ENCODE data around the gene SPRN. TPM values are rescaled to one million over a fixed set of nuclear protein-coding genes. Genes with fewer than 3 reads are reported as not detected.

SPRN gene
- total RNA-seq, 1 donor from 2014 or later: 4.0 TPM

DNA sequence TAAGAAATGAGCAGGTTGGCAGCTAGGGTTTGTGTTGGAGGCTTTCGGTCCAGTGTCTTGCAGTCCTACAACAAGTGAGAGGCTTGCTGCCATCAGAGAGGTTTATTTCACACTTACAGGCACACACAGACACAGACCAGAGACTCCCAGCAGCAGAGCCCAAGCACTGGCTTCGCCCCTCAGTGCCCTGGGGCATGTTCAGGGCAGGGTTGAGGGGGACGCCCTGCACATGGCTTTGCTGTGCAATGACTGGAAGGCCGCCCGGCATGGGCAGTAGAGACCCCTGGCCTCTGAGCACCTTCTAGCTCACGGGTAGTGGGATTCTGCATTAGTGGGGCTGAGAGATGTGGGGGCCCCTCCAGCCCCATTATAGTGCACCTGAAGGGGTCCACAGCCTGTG lies 3.8 kb downstream of the SPRN start:
- H3K9me3 Mint-ChIP-seq (ENCODE audit: unreplicated experiment): peaks cover 3% of the 10 kb centered on the region
- Histone ChIP-seq H3K4me2 (ENCODE audit: low read length) (no peak overlapping the region), H2AFZ (ENCODE audit: low read depth, low read length) (no peak overlapping the region), H3K9me3 (ENCODE audit: insufficient read depth, low read depth, low read length) (no peaks in the 10 kb centered on the region), H3K4me3 (ENCODE audit: insufficient read depth, low read depth, low read length) (no peak overlapping the region), H3K79me2 (ENCODE audit: insufficient read depth, low read length) (peaks cover 5% of the 10 kb centered on the region), H3K9ac (ENCODE audit: low read length) (no peak overlapping the region), H3K27ac (ENCODE audit: low read depth, low read length) (no peak overlapping the region), H3K36me3 (ENCODE audit: insufficient read depth, low read length) (peaks cover 3% of the 10 kb centered on the region), H3K4me1 (ENCODE audit: insufficient read depth, low read length) (no peaks in the 10 kb centered on the region), H3K27me3 (ENCODE audit: insufficient read depth, low read length) (no peaks in the 10 kb centered on the region), H4K20me1 (ENCODE audit: insufficient read depth, low read length) (peaks cover 48% of the 10 kb centered on the region)
- DNase-seq (ENCODE audit: low read depth) (no peak), FAIRE-seq (no peak)
- H3K27me3 Mint-ChIP-seq (ENCODE audit: low read depth, unreplicated experiment): no peaks in the 10 kb centered on the region
- no peaks in the 10 kb centered on the region for H3K4me1 Mint-ChIP-seq (ENCODE audit: low read depth, unreplicated experiment)
- H3K27ac Mint-ChIP-seq (ENCODE audit: unreplicated experiment): no peak overlapping the region
- TF ChIP-seq, protein P1, sequence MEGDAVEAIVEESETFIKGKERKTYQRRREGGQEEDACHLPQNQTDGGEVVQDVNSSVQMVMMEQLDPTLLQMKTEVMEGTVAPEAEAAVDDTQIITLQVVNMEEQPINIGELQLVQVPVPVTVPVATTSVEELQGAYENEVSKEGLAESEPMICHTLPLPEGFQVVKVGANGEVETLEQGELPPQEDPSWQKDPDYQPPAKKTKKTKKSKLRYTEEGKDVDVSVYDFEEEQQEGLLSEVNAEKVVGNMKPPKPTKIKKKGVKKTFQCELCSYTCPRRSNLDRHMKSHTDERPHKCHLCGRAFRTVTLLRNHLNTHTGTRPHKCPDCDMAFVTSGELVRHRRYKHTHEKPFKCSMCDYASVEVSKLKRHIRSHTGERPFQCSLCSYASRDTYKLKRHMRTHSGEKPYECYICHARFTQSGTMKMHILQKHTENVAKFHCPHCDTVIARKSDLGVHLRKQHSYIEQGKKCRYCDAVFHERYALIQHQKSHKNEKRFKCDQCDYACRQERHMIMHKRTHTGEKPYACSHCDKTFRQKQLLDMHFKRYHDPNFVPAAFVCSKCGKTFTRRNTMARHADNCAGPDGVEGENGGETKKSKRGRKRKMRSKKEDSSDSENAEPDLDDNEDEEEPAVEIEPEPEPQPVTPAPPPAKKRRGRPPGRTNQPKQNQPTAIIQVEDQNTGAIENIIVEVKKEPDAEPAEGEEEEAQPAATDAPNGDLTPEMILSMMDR (IDR thresholded peaks at IDR 0.05; ENCODE audit: insufficient read depth, low read depth, low read length): no peak
- peaks cover 16% of the 10 kb centered on the region for H3K36me3 Mint-ChIP-seq (ENCODE audit: low read depth, unreplicated experiment)
- no peak overlapping the region for H3K4me3 Mint-ChIP-seq (ENCODE audit: unreplicated experiment)

DNA sequence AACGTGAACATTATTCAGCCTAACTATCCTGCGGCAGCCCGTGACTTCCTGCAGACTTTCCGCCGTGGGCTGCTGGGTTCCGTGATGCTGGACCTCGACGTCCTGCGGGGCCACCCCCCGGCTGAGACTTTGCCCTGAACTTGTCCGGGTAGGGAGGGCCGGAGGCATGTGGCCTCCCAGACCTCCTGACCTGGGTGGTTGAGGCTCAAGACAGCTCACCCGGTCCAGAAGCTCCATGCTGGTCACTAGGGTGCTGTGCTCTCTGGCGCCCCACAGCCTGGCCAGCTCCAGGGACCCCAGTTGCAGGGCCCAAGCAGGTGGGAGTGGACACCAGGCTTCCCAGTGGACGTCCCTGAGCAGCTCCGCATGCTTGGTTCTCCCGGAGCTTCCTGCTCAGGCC lies 4.4 kb downstream of the SPRN start:
- no peak overlapping the region for H3K9ac ChIP-seq (ENCODE audit: low read length)
- no peak overlapping the region for H3K4me3 ChIP-seq (ENCODE audit: insufficient read depth, low read depth, low read length)
- H3K36me3 Mint-ChIP-seq (ENCODE audit: low read depth, unreplicated experiment): peaks cover 22% of the 10 kb centered on the region
- H3K27ac Mint-ChIP-seq (ENCODE audit: unreplicated experiment): no peak overlapping the region
- no peak for DNase-seq (ENCODE audit: low read depth)
- H3K4me2 ChIP-seq (ENCODE audit: low read length): no peak overlapping the region
- peaks cover 7% of the 10 kb centered on the region for H3K9me3 Mint-ChIP-seq (ENCODE audit: unreplicated experiment)
- H3K4me3 Mint-ChIP-seq (ENCODE audit: unreplicated experiment): no peak overlapping the region
- H2AFZ ChIP-seq (ENCODE audit: low read depth, low read length): no peak overlapping the region
- H3K36me3 ChIP-seq (ENCODE audit: insufficient read depth, low read length): peaks cover 8% of the 10 kb centered on the region
- FAIRE-seq: no peak
- no peaks in the 10 kb centered on the region for H3K4me1 Mint-ChIP-seq (ENCODE audit: low read depth, unreplicated experiment)
- peaks cover 9% of the 10 kb centered on the region for H3K79me2 ChIP-seq (ENCODE audit: insufficient read depth, low read length)
- TF ChIP-seq, protein P1 (IDR thresholded peaks at IDR 0.05; ENCODE audit: insufficient read depth, low read depth, low read length): no peak
- TF ChIP-seq EZH2 (IDR thresholded peaks at IDR 0.05; ENCODE audit: insufficient read depth, low read length): no peak
- no peaks in the 10 kb centered on the region for H3K27me3 Mint-ChIP-seq (ENCODE audit: low read depth, unreplicated experiment)
- H3K9me3 ChIP-seq (ENCODE audit: insufficient read depth, low read depth, low read length): no peaks in the 10 kb centered on the region
- H3K27me3 ChIP-seq (ENCODE audit: insufficient read depth, low read length): no peaks in the 10 kb centered on the region
- peaks cover 53% of the 10 kb centered on the region for H4K20me1 ChIP-seq (ENCODE audit: insufficient read depth, low read length)
- no peak overlapping the region for H3K27ac ChIP-seq (ENCODE audit: low read depth, low read length)
- no peaks in the 10 kb centered on the region for H3K4me1 ChIP-seq (ENCODE audit: insufficient read depth, low read length)

DNA sequence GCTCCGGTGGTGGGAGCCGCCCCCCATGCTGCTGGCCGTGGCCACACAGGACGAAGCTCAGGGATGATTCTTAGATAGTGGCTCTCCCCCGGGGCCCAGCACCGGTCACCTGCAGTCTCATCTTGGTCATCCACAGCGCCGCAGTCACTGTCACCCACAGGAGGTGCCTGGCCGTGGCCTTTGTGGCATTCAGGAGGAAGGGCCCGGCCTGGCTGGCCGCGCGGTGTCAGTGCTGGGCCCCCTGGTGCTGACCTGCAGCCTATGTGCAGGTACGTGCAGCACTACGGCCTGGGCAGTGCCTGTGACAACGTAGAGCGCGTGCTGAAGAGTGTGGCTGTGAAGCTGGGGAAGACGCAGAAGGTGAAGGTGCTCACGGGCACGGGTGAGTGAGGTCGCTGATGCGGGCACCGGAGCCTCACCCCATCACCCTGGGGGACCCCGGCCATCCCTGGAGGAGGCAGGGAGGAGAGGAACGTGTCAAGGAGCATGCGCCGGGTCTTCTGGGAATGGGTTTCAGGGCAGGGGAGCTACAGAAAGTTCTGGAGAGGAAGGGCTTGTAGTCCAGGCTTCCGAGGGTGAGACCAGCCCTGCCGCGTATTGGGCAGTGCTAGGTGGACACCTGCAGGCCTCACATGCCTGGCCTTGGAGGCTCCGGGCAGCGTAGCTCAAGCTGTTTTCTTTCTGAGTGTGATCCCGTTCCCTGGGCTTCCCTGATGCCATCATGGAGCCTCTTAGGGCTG lies 5.0 kb downstream of the SPRN start:
- H3K79me2 ChIP-seq (ENCODE audit: insufficient read depth, low read length): peaks cover 9% of the 10 kb centered on the region
- peaks cover 24% of the 10 kb centered on the region for H3K36me3 Mint-ChIP-seq (ENCODE audit: low read depth, unreplicated experiment)
- no peak for FAIRE-seq
- no peak overlapping the region for H3K9ac ChIP-seq (ENCODE audit: low read length)
- no peaks in the 10 kb centered on the region for H3K27me3 Mint-ChIP-seq (ENCODE audit: low read depth, unreplicated experiment)
- peaks cover 53% of the 10 kb centered on the region for H4K20me1 ChIP-seq (ENCODE audit: insufficient read depth, low read length)
- no peak overlapping the region for H3K4me3 ChIP-seq (ENCODE audit: insufficient read depth, low read depth, low read length)
- H3K27ac ChIP-seq (ENCODE audit: low read depth, low read length): no peak overlapping the region
- no peak for DNase-seq (ENCODE audit: low read depth)
- no peak for TF ChIP-seq EZH2 (IDR thresholded peaks at IDR 0.05; ENCODE audit: insufficient read depth, low read length)
- TF ChIP-seq, protein P1 (IDR thresholded peaks at IDR 0.05; ENCODE audit: insufficient read depth, low read depth, low read length): no peak
- no peaks in the 10 kb centered on the region for H3K4me1 Mint-ChIP-seq (ENCODE audit: low read depth, unreplicated experiment)
- no peaks in the 10 kb centered on the region for H3K4me1 ChIP-seq (ENCODE audit: insufficient read depth, low read length)
- no peak overlapping the region for H3K27ac Mint-ChIP-seq (ENCODE audit: unreplicated experiment)
- peaks cover 7% of the 10 kb centered on the region for H3K9me3 Mint-ChIP-seq (ENCODE audit: unreplicated experiment)
- H3K36me3 ChIP-seq (ENCODE audit: insufficient read depth, low read length): peaks cover 8% of the 10 kb centered on the region
- H3K27me3 ChIP-seq (ENCODE audit: insufficient read depth, low read length): no peaks in the 10 kb centered on the region
- no peak overlapping the region for H3K4me3 Mint-ChIP-seq (ENCODE audit: unreplicated experiment)
- no peak overlapping the region for H3K4me2 ChIP-seq (ENCODE audit: low read length)
- no peaks in the 10 kb centered on the region for H3K9me3 ChIP-seq (ENCODE audit: insufficient read depth, low read depth, low read length)
- H2AFZ ChIP-seq (ENCODE audit: low read depth, low read length): no peak overlapping the region

Data from astrocyte (in vitro differentiated cells and primary cell).